ENCODE data around the gene NSMCE3. TPM values are rescaled to one million over a fixed set of nuclear protein-coding genes. Genes with fewer than 3 reads are reported as not detected.

NSMCE3 gene
- 14.6 to 16.2 TPM (median 14.8 TPM) in 5 replicates for total RNA-seq (2022; extraction: Qiagen RNA extraction; ENCODE audit: low read depth)

GRCh38 chr15:29269485-29270168 is at the start of gene NSMCE3:
Gene NSMCE3, minus strand, starts transcription at chr15:29269822. Its CDS starts 117 bp downstream, at chr15:29269705.

Data from A549 treated with CpdA at 1 μM for 4 hours (cell line).